Panc1 (cell line): ENCODE measurements around the gene LAIR2.

Experiments used
- POLR2AphosphoS5 ChIP-seq: IDR thresholded peaks from 2 replicates; pipeline ENCODE4 v1.6.1; 2012; ENCODE audit warnings: mild to moderate bottlenecking, low read depth, low read length, moderate library complexity
- SIN3A ChIP-seq: IDR thresholded peaks from 2 replicates; pipeline ENCODE4 v1.6.1; 2012; ENCODE audit warnings: low read depth, mild to moderate bottlenecking, low read length, moderate library complexity, borderline replicate concordance; ENCODE audit not compliant: insufficient read depth
- TCF7L2 ChIP-seq: IDR thresholded peaks from 2 replicates; pipeline ENCODE4 v1.6.1; 2011; ENCODE audit warnings: mild to moderate bottlenecking, low read depth, low read length, inconsistent platforms
- TF ChIP-seq, protein P1 (sequence below): fragments of 450-650 bp; IDR thresholded peaks from 2 replicates; pipeline ENCODE4 v1.5.1; 2017; ENCODE audit warnings: mild to moderate bottlenecking
- TF ChIP-seq, protein P2 (sequence below), 2 experiments: IDR thresholded peaks; 2 replicates each; pipeline ENCODE4 v1.6.1; 2011 to 2012; ENCODE audit warnings: low read depth in 2 of 2, control low read depth in 1 of 2, low read length in 1 of 2, mild to moderate bottlenecking in 1 of 2, moderate library complexity in 1 of 2; ENCODE audit not compliant: insufficient read depth in 1 of 2

DNA sequence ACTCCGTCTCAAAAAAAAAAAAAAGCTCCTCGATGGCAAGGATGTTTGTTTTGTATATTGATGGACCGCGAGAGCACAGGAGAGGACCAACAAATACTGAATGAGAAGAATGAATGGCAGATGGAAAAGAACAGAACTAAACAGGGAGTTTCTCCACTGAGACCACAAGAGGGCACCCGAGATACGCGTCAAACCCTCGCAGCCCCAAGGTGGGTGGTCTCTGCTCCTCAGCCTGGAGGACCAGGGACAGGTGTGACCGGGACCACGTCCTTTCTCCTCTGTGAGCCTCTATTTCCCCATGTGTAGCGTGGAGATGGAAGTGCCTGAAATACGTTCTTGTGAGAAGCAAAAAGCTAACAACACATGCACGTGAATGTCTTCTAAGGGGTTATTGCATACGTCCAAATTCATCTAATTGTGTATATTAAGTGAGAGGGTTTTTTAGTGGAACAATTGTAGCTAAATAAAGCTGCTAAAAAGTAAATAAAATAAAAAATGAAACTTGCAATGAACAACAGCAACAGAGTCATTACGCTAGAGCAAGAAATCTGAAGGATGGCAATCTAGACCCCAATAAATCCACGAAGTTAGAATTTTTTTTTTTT is 21.2 kb upstream of the LAIR2 start:
- TF ChIP-seq, protein P1, sequence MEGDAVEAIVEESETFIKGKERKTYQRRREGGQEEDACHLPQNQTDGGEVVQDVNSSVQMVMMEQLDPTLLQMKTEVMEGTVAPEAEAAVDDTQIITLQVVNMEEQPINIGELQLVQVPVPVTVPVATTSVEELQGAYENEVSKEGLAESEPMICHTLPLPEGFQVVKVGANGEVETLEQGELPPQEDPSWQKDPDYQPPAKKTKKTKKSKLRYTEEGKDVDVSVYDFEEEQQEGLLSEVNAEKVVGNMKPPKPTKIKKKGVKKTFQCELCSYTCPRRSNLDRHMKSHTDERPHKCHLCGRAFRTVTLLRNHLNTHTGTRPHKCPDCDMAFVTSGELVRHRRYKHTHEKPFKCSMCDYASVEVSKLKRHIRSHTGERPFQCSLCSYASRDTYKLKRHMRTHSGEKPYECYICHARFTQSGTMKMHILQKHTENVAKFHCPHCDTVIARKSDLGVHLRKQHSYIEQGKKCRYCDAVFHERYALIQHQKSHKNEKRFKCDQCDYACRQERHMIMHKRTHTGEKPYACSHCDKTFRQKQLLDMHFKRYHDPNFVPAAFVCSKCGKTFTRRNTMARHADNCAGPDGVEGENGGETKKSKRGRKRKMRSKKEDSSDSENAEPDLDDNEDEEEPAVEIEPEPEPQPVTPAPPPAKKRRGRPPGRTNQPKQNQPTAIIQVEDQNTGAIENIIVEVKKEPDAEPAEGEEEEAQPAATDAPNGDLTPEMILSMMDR: peak; percentile 94
- TF ChIP-seq, protein P2, sequence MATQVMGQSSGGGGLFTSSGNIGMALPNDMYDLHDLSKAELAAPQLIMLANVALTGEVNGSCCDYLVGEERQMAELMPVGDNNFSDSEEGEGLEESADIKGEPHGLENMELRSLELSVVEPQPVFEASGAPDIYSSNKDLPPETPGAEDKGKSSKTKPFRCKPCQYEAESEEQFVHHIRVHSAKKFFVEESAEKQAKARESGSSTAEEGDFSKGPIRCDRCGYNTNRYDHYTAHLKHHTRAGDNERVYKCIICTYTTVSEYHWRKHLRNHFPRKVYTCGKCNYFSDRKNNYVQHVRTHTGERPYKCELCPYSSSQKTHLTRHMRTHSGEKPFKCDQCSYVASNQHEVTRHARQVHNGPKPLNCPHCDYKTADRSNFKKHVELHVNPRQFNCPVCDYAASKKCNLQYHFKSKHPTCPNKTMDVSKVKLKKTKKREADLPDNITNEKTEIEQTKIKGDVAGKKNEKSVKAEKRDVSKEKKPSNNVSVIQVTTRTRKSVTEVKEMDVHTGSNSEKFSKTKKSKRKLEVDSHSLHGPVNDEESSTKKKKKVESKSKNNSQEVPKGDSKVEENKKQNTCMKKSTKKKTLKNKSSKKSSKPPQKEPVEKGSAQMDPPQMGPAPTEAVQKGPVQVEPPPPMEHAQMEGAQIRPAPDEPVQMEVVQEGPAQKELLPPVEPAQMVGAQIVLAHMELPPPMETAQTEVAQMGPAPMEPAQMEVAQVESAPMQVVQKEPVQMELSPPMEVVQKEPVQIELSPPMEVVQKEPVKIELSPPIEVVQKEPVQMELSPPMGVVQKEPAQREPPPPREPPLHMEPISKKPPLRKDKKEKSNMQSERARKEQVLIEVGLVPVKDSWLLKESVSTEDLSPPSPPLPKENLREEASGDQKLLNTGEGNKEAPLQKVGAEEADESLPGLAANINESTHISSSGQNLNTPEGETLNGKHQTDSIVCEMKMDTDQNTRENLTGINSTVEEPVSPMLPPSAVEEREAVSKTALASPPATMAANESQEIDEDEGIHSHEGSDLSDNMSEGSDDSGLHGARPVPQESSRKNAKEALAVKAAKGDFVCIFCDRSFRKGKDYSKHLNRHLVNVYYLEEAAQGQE (IDR thresholded peaks at IDR 0.05; ENCODE audit: insufficient read depth in 1 of 2, low read depth in 2 of 2, low read length in 1 of 2): no peak
- TF ChIP-seq POLR2AphosphoS5: no peak
- no peak for TF ChIP-seq TCF7L2
- no peak for TF ChIP-seq SIN3A
